Esophagus squamous epithelium (tissue), 4 donors: ENCODE results near the gene FALEC.

Source experiments
- CTCF ChIP-seq, 6 experiments: fragments of 450-650 bp in 4 of 6; fragments of 200-600 bp in 2 of 6; sonication (generic) in 2 of 6; IDR thresholded peaks; one replicate each; pipeline ENCODE4 v1.5.1; 2016 to 2019; ENCODE audit warnings: antibody characterized with exemption in 6 of 6, mild to moderate bottlenecking in 4 of 6, moderate library complexity in 4 of 6
- POLR2A ChIP-seq, 4 donors: fragments of 450-650 bp; IDR thresholded peaks; one replicate each; pipeline ENCODE4 v1.6.1; 2017; ENCODE audit warnings: antibody characterized with exemption in 4 of 4, mild to moderate bottlenecking in 4 of 4, moderate library complexity in 3 of 4

- TF ChIP-seq CTCF (IDR thresholded peaks at IDR 0.05), result no peak
- no peak for TF ChIP-seq POLR2A (IDR thresholded peaks at IDR 0.05)
These were observed 41.9 kb upstream of the FALEC start for GRCh38 chr1:150473659-150474058.
